ENCODE measurements around the gene STX17. TPM values are rescaled to one million over a fixed set of nuclear protein-coding genes. Genes with fewer than 3 reads are reported as not detected.

STX17 gene
- total and polyA plus RNA-seq, 2 of the 13 experiments (the other 11 are each of a cell fraction or from before 2014, with no cell fraction given): 8.3 to 25.7 TPM

- Histone ChIP-seq H3K27me3 (ENCODE audit: control insufficient read depth in 1 of 2, insufficient read depth in 2 of 2, low read length in 2 of 2) (no peaks in the 10 kb centered on the region), H3K27ac (ENCODE audit: extremely low read length, insufficient read depth, low read length) (no peak overlapping the region), H3K79me2 (ENCODE audit: insufficient read depth, low read length) (no peaks in the 10 kb centered on the region), H3K9ac (ENCODE audit: insufficient read depth, low read depth, low read length) (no peak overlapping the region), H3K4me2 (ENCODE audit: low read depth, low read length) (no peak overlapping the region), H3K4me3 (replicated peaks in 1 of 3; ENCODE audit: insufficient read depth in 1 of 3, low read depth in 2 of 3, low read length in 3 of 3) (no peak overlapping the region), H3K9me3 (ENCODE audit: low read length) (no peaks in the 10 kb centered on the region), H3K36me3 (replicated peaks in 1 of 2; ENCODE audit: control insufficient read depth in 1 of 2, insufficient read depth in 2 of 2, low read length in 2 of 2) (peaks cover 5 to 24% of the 10 kb centered on the region in 2 experiments; a peak in 3 of 5 replicates), H4K20me1 (ENCODE audit: insufficient read depth, low read length) (no peaks in the 10 kb centered on the region), H3K4me1 (ENCODE audit: insufficient read depth, low read length) (no peaks in the 10 kb centered on the region), H2AFZ (ENCODE audit: low read length) (no peak overlapping the region)
- ATAC-seq: no peak
- TF ChIP-seq MAFF (IDR thresholded peaks at IDR 0.05; ENCODE audit: low read depth, low read length): peak; percentile 73
- TF ChIP-seq MAFK (conservative IDR thresholded peaks at IDR 0.05 in 1 of 2, IDR thresholded peaks at IDR 0.05 in 1 of 2; ENCODE audit: low read length in 2 of 2): peak; percentile 74 to 79
- no peak for TF ChIP-seq RBM39 (IDR thresholded peaks at IDR 0.05; ENCODE audit: low read depth, low read length, poor library complexity, severe bottlenecking)
- TF ChIP-seq SKIL (CRISPR knock-in tag; IDR thresholded peaks at IDR 0.05; ENCODE audit: borderline replicate concordance): no peak
- ChIA-PET CTCF (ENCODE audit: low intra/inter-chr PET ratio, low total read pairs) (no interaction called here), POLR2A (no interaction called here)
- intact Hi-C loops (cut with micrococcal nuclease; ENCODE audit: unreplicated experiment): no loop called here
- no TSS peak for BruUV-seq (replicated peaks)
- no peak for DNase-seq (ENCODE audit: low spot score)
- in situ Hi-C loops (cut with HindIII; ENCODE audit: extremely low pct_ligation_motif_present, low pct_unique_long_range_greater_than_20kb): loop anchor here (10.0 to 25.0 kb wide), 3 partner anchors 175 to 812 kb away; partner anchors contain the start of gene NR4A3
- no peak for FAIRE-seq
- 97% methylated on average over 5 of the region's 5 CpGs for WGBS (ENCODE audit: low lambda C conversion rate)
Measured at GRCh38 chr9:99999797-100000196, 93.3 kb downstream of the STX17 start.

All from HepG2 (cell line).